Astrocyte of the cerebellum (primary cell): ENCODE measurements around the gene NCAM1.

ENCODE experiments used
- DNase-seq: peaks from one replicate; pipeline ENCODE4 v3.0.0-alpha.2; 2011; ENCODE audit warnings: low read depth
- H3K4me3 ChIP-seq: 2 replicates; pipeline ENCODE4 v1.5.1; 2011; ENCODE audit warnings: mild to moderate bottlenecking, low read depth, low read length, moderate library complexity
- in situ Hi-C: cut with HindIII; loops from 2 replicates; pipeline ENCODE4 v1.10.0; 2017; ENCODE audit warnings: low sequenced_read_pairs
- TF ChIP-seq, protein P1 (sequence below): IDR thresholded peaks from 2 replicates; pipeline ENCODE4 v1.5.1; 2012; ENCODE audit warnings: low read length, low read depth, moderate library complexity, mild to moderate bottlenecking; ENCODE audit errors: missing control alignments

NCAM1 gene

DNA sequence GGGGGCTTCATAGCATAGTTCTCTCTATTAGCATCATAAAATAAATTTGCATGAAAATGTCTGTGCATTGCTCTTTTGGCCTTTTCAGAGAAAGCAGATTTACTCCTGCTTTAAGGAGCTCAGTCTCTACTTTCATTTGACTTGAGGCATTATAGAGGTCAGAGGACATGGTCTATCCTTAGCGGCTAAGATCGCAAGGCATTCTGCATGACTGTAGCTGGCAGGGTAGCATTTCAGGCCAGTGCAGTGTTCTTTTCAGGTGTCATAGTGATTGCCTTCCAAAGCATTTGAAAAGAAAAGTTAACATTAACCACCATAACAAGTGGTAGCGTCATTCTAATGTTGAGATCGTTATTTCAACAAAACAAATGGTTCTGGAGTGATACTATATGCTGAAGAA is 126.5 kb downstream of the NCAM1 start:
- TF ChIP-seq, protein P1, sequence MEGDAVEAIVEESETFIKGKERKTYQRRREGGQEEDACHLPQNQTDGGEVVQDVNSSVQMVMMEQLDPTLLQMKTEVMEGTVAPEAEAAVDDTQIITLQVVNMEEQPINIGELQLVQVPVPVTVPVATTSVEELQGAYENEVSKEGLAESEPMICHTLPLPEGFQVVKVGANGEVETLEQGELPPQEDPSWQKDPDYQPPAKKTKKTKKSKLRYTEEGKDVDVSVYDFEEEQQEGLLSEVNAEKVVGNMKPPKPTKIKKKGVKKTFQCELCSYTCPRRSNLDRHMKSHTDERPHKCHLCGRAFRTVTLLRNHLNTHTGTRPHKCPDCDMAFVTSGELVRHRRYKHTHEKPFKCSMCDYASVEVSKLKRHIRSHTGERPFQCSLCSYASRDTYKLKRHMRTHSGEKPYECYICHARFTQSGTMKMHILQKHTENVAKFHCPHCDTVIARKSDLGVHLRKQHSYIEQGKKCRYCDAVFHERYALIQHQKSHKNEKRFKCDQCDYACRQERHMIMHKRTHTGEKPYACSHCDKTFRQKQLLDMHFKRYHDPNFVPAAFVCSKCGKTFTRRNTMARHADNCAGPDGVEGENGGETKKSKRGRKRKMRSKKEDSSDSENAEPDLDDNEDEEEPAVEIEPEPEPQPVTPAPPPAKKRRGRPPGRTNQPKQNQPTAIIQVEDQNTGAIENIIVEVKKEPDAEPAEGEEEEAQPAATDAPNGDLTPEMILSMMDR: no peak
- no peak overlapping the region for H3K4me3 ChIP-seq
- in situ Hi-C loops: no loop called here
- no peak for DNase-seq

DNA sequence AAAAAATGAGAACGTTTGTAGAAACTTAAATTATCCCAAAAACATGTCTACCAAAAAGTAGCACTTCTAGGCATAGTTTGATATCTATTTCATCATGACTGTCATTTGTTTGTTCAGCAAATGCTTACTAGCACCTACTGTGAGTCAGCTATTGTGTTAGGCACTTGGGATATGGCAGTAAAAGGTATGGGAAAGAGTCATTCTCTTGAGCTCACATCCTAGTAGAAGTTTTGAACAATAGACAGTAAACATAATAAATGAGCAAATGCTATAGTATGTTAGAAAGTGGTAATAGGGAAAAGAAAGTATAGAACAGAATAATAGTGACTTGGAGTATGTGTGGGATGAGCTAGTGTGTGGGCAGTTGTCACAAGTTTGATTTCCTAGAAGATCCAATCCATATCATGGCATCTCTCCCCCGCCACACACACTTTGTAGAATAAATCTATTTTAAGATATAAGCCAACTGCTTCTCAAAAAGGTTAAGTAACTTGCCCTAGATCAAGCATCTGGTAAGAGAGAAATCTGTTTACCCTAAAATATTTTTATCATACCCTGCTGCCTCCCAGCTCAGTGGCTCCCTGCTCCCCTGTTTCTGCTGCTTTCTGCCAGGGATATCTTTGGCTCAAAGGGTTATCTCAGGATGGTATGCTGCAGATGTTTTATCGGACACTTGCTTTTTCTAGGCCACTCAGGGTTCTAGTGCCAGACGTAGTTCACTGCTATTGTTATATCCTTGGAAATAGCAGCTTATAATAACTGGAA is 129.7 kb downstream of the NCAM1 start:
- no peak for DNase-seq
- H3K4me3 ChIP-seq: no peak overlapping the region
- TF ChIP-seq, protein P1: no peak
- in situ Hi-C loops: no loop called here

DNA sequence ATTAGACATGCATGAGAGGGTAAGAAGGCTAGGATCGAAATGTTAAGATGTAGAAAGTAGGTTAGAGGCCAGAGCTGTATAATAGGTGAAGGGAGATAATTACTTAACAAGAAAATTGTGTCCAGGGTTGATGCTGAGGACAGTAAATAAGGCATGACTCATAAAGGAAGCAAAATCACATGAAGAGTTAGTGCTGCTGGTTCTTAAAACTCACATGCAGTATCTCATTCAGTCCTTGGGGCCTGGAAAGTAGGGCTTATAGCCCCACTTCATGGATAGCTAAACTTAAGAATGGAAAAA is 130.2 kb downstream of the NCAM1 start:
- H3K4me3 ChIP-seq: no peak overlapping the region
- DNase-seq: no peak
- in situ Hi-C loops: no loop called here
- TF ChIP-seq, protein P1: no peak

DNA sequence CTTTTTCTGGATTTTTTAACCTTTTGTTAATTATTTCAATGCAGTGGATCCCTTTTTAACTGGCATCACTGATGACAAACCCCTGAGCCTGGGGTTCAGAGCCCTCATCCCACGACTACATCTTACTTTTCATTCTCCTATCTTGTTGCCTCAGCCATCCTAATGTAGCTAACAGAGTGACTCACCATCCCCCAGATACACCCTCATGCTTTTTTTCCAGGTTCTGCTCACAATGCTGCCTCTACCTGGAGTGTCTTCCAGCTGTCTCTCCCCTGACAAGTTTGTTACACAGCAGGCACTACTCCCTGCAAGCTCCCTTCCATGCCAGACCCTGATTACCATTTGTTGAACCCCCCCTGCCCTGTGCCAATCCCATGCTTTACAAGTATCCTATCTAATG is 135.4 kb downstream of the NCAM1 start:
- no peak overlapping the region for H3K4me3 ChIP-seq
- in situ Hi-C loops: no loop called here
- DNase-seq: no peak
- TF ChIP-seq, protein P1: no peak

DNA sequence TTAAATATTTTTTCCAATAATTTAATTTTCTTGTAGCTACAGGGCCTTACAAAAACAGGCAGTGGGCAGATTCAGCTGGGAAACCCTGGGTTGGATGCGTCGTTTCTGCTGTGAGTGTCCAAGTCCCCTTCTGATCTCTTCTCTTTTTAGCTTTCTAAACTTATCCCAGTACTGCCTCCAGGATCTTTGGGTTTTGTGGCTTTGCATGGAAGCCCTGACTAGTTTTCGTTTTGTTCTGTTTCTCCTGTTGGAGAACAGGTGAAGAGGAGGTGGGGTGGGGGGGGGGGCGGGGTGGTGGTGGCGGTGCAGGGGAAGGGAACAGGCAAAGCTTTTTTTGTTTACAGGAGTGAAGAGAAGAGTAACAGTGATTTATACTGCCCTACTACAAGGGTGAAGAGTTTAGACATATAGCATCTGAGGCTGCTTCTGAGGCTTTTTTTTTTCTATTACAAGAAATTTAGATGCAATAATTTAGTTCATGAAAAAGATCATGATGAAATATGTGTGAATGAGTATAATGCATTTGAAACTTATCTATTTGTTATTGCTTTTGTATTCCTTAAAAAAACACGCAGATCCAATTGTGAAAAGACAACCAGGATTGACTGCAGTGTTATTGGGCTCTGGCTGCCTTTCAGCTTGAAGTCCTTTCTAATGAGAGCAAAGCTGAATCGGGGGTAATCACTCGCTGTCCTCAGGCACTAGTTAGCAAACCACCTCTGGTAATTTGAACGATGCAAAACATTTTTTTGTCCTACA is 142.9 kb downstream of the NCAM1 start:
- in situ Hi-C loops: no loop called here
- TF ChIP-seq, protein P1: no peak
- no peak for DNase-seq
- H3K4me3 ChIP-seq: no peak overlapping the region

DNA sequence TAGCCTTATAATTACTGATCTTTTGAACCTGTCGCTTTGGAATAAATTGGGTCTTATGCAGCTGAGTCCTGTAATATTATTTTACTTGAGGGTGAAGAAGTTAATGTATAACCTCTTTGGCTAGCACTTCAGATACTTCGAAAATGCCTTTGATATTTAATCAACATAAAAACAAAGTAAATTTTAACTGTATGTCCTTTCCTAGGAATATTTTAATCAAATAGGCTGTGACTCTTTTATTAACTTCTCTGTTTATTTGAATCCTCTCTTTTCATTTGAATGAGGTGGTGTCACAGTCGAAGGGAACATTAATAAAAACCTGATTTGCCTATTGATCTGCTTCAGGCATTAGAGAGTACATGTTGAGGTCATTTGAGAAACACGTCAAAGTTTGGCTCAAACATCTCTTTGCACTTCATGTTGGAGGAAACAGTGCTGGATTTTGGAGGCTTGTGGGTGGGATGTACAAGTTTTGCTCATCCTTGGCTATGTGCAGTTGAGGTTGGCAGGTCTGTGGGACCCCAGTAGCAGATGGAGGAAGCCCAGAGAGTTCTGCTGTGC is 143.6 kb downstream of the NCAM1 start:
- H3K4me3 ChIP-seq: no peak overlapping the region
- TF ChIP-seq, protein P1: no peak
- in situ Hi-C loops: no loop called here
- DNase-seq: no peak
